CD4-positive, alpha-beta T cell (primary cell): ENCODE results near the gene ACVR1C. TPM values are rescaled to one million over a fixed set of nuclear protein-coding genes. Genes with fewer than 3 reads are reported as not detected.
A peak's percentile ranks its signal among the peaks of the same experiment; 100 is the strongest.

Source experiments
- ATAC-seq: fragments of 200-7000 bp; cut with Tn5 transposase; one replicate; pipeline ENCODE4 v1.10.0; 2022; ENCODE audit warnings: mild to moderate bottlenecking; ENCODE audit not compliant: poor library complexity
- CTCF ChIA-PET: fragments of 350-600 bp; sonication (Branson Sonifier 250); formaldehyde crosslinking; loops from one replicate; lab custom pipeline; 2021; ENCODE audit warnings: antibody characterized with exemption, inconsistent platforms; lab: Charles Lee
- POLR2A ChIA-PET: fragments of 350-600 bp; sonication (Branson Sonifier 250); formaldehyde crosslinking; loops from one replicate; lab custom pipeline; 2021; ENCODE audit warnings: antibody characterized with exemption, inconsistent platforms; lab: Charles Lee
- DNase-seq, 14 experiments: peaks; one replicate each; pipeline ENCODE4 v3.0.0-alpha.2; 2013 to 2020; ENCODE audit warnings: mixed read lengths in 2 of 14
- H3K27ac ChIP-seq, 2 donors: one replicate each; pipeline versions ENCODE4 v1.5.1 to v1.7.0; 2013; ENCODE audit warnings: low read length in 2 of 2, low read depth in 1 of 2, mild to moderate bottlenecking in 1 of 2
- H3K27me3 ChIP-seq, 2 experiments: 1 replicate in 1 of 2; 2 replicates in 1 of 2; pipeline versions ENCODE4 v1.6.1 to v1.7.0; 2013; ENCODE audit warnings: low read length in 2 of 2, control low read depth in 1 of 2, mild to moderate bottlenecking in 1 of 2, moderate library complexity in 1 of 2; ENCODE audit not compliant: insufficient read depth in 2 of 2, control insufficient read depth in 1 of 2
- H3K36me3 ChIP-seq: one replicate; pipeline ENCODE4 v1.6.1; 2013; ENCODE audit warnings: low read length, control low read depth; ENCODE audit not compliant: insufficient read depth
- H3K4me1 ChIP-seq: one replicate; pipeline ENCODE4 v1.6.1; 2013; ENCODE audit warnings: low read length, control low read depth; ENCODE audit not compliant: insufficient read depth
- H3K4me3 ChIP-seq: one replicate; pipeline ENCODE4 v1.5.1; 2013; ENCODE audit warnings: mild to moderate bottlenecking, low read length, moderate library complexity
- H3K9me3 ChIP-seq, 2 experiments: 1 replicate in 1 of 2; 2 replicates in 1 of 2; pipeline versions ENCODE4 v1.6.1 to v1.7.0; 2013; ENCODE audit warnings: low read length in 2 of 2, mild to moderate bottlenecking in 2 of 2, control low read depth in 1 of 2, moderate library complexity in 1 of 2; ENCODE audit not compliant: control insufficient read depth in 1 of 2, insufficient read depth in 1 of 2
- H3K27ac Mint-ChIP-seq: one replicate; pipeline ENCODE4 v1.8.0; 2020; ENCODE audit warnings: mixed read lengths
- H3K27me3 Mint-ChIP-seq: one replicate; pipeline ENCODE4 v1.8.0; 2021; ENCODE audit warnings: mixed read lengths
- H3K36me3 Mint-ChIP-seq: one replicate; pipeline ENCODE4 v1.8.0; 2021; ENCODE audit warnings: low read depth, mixed read lengths
- H3K4me1 Mint-ChIP-seq: one replicate; pipeline ENCODE4 v1.8.0; 2021; ENCODE audit warnings: low read depth, mixed read lengths
- H3K4me3 Mint-ChIP-seq: one replicate; pipeline ENCODE4 v1.8.0; 2020; ENCODE audit warnings: mild to moderate bottlenecking, mixed read lengths
- H3K9me3 Mint-ChIP-seq: one replicate; pipeline ENCODE4 v1.8.0; 2020; ENCODE audit warnings: mixed read lengths
- intact Hi-C, 2 experiments: fragments of 100-400 bp; cut with DNase I in 1 of 2; cut with micrococcal nuclease in 1 of 2; formaldehyde crosslinking; loops; one replicate each; pipeline versions ENCODE4 v1.15.1 to v1.9.0; 2023 to 2025; cut with DNase I, micrococcal nuclease
- total RNA-seq, 174 experiments: library from RNA in 2 of 174; stranded (reverse) in 2 of 174; gene quantifications; one replicate each; pipeline ENCODE4 v1.2.3 and lab custom pipeline; 2021 to 2026
- TF ChIP-seq, protein P1 (sequence below): fragments of 200-600 bp; IDR thresholded peaks from one replicate; pipeline ENCODE4 v1.8.0; 2022; ENCODE audit warnings: antibody characterized with exemption, mild to moderate bottlenecking

ACVR1C gene
- total RNA-seq, 2 experiments from 2014 or later = 5.2 to 6.2 TPM

DNA sequence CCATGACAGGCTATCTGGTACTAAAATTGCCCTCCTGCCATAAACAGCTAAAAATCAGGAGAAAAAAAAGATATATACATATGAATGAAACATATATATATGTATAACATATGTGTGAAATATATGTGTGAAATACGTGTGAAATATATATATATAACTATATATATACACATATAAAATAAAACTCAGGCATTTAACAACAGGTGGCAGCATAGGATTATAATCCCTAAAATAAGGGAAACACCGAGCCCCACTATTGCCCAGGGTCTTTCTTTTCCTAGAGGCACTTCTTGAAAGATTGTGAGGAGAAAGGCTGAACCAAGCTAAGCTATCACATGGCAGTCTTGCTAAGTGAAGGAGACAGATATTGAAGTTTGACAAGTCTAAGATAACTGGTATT lies 118.9 kb downstream of the ACVR1C start:
- no peaks in the 10 kb centered on the region for H3K9me3 ChIP-seq
- ATAC-seq (no peak), DNase-seq (no peak)
- intact Hi-C loops = loop anchor here in 1 of 2 experiments (10.0 kb wide), 1 partner anchor 1235 kb away; no protein-coding TSS in a partner anchor
- no peak overlapping the region for H3K4me3 ChIP-seq
- Mint-ChIP-seq H3K4me1 (no peaks in the 10 kb centered on the region), H3K4me3 (no peak overlapping the region), H3K27ac (no peak overlapping the region), H3K36me3 (no peaks in the 10 kb centered on the region), H3K9me3 (peaks cover 2% of the 10 kb centered on the region), H3K27me3 (peaks cover 11% of the 10 kb centered on the region)
- H3K27ac ChIP-seq = no peak overlapping the region
- ChIA-PET CTCF (interaction anchor here (0.9 to 1.0 kb wide), 2 partner anchors 12 to 27 kb away, joined by 3 read pairs; no protein-coding TSS in a partner anchor), POLR2A (no interaction called here)
- peaks cover 0 to 3% of the 10 kb centered on the region in 2 experiments for H3K27me3 ChIP-seq
- H3K36me3 ChIP-seq = no peaks in the 10 kb centered on the region
- TF ChIP-seq, protein P1, sequence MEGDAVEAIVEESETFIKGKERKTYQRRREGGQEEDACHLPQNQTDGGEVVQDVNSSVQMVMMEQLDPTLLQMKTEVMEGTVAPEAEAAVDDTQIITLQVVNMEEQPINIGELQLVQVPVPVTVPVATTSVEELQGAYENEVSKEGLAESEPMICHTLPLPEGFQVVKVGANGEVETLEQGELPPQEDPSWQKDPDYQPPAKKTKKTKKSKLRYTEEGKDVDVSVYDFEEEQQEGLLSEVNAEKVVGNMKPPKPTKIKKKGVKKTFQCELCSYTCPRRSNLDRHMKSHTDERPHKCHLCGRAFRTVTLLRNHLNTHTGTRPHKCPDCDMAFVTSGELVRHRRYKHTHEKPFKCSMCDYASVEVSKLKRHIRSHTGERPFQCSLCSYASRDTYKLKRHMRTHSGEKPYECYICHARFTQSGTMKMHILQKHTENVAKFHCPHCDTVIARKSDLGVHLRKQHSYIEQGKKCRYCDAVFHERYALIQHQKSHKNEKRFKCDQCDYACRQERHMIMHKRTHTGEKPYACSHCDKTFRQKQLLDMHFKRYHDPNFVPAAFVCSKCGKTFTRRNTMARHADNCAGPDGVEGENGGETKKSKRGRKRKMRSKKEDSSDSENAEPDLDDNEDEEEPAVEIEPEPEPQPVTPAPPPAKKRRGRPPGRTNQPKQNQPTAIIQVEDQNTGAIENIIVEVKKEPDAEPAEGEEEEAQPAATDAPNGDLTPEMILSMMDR = peak; percentile 17
- no peaks in the 10 kb centered on the region for H3K4me1 ChIP-seq

DNA sequence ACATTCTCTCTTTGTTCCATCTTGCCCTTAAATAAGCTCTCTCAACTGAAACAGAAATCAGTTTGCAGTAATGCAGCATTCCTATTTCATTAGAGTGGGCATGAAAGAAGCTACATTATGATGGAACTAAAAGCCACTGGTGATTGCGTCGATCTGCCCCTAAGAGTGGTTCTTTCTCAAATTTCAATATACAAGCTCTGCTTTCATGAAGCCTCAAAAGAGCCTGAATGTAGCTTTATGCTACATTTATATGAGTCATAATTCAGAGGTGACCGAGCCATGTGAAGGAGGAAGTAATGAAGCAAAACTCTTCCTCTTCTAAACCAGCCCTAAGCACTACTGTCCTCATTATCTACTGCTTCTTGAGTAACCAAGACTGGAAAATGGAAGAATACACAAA lies 120.0 kb downstream of the ACVR1C start:
- POLR2A ChIA-PET = interaction anchor here (1.0 kb wide), 1 partner anchor 206 kb away, joined by 3 read pairs; no protein-coding TSS in a partner anchor
- no peaks in the 10 kb centered on the region for H3K36me3 ChIP-seq
- intact Hi-C loops = loop anchor here in 1 of 2 experiments (10.0 kb wide), 1 partner anchor 1236 kb away; no protein-coding TSS in a partner anchor
- no peak for ATAC-seq
- Mint-ChIP-seq H3K4me1 (no peaks in the 10 kb centered on the region), H3K27ac (no peak overlapping the region), H3K4me3 (no peak overlapping the region), H3K9me3 (peaks cover 2% of the 10 kb centered on the region), H3K27me3 (peaks cover 11% of the 10 kb centered on the region), H3K36me3 (no peaks in the 10 kb centered on the region)
- no peak overlapping the region for H3K27ac ChIP-seq
- no peaks in the 10 kb centered on the region for H3K4me1 ChIP-seq
- peak in 2 of 14 experiments; percentile 19 to 34 for DNase-seq
- H3K9me3 ChIP-seq = no peaks in the 10 kb centered on the region
- CTCF ChIA-PET = no interaction called here
- TF ChIP-seq, protein P1 = no peak
- H3K4me3 ChIP-seq = no peak overlapping the region
- peaks cover 0 to 3% of the 10 kb centered on the region in 2 experiments for H3K27me3 ChIP-seq

DNA sequence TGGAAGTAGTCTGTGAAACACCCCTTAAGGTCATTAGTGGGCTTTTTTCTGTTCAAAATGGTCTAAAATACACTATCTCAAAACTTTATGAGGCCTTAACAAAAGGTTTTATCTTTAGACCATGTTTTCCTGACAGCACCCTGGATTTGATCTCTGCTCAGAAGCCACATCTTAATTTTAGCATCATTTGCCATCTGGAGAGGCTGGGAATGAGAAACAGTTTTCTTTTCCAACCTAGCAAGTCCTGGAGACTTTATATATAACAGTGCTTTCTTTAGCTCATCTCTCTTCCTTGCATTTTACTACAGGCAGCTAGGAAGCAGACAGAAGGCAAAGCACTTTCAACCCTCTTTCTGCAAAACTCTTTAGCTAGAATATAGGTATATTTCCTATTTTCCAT lies 122.1 kb downstream of the ACVR1C start:
- ChIA-PET POLR2A (interaction anchor here (1.2 to 1.5 kb wide), 2 partner anchors 42 to 63 kb away, joined by 3 to 4 read pairs; partner anchors contain the start of gene CYTIP), CTCF (no interaction called here)
- intact Hi-C loops = loop anchor here in 1 of 2 experiments (10.0 kb wide), 1 partner anchor 1238 kb away; no protein-coding TSS in a partner anchor
- H3K9me3 ChIP-seq = no peaks in the 10 kb centered on the region
- TF ChIP-seq, protein P1 = no peak
- H3K4me1 ChIP-seq = no peaks in the 10 kb centered on the region
- H3K4me3 Mint-ChIP-seq = no peak overlapping the region
- H3K4me1 Mint-ChIP-seq = no peaks in the 10 kb centered on the region
- ATAC-seq (no peak), DNase-seq (no peak)
- no peak overlapping the region for H3K4me3 ChIP-seq
- H3K27ac Mint-ChIP-seq = no peak overlapping the region
- peaks cover 11% of the 10 kb centered on the region for H3K27me3 Mint-ChIP-seq
- H3K27ac ChIP-seq = no peak overlapping the region
- no peaks in the 10 kb centered on the region for H3K36me3 Mint-ChIP-seq
- H3K36me3 ChIP-seq = no peaks in the 10 kb centered on the region
- H3K9me3 Mint-ChIP-seq = peaks cover 2% of the 10 kb centered on the region
- no peaks in the 10 kb centered on the region for H3K27me3 ChIP-seq
